Superior temporal gyrus (tissue), 1 donor: ENCODE measurements around the gene TECPR1.
"Not testable (repeated sequence)": the region's sequence is repeated elsewhere in the genome, so short reads cannot be mapped to it uniquely, and the experiment has no call there.

ENCODE experiments used
- DNase-seq: peaks from one replicate; pipeline ENCODE4 v3.0.0-alpha.2; 2016; ENCODE audit errors: extremely low spot score

The TECPR1 gene

DNA sequence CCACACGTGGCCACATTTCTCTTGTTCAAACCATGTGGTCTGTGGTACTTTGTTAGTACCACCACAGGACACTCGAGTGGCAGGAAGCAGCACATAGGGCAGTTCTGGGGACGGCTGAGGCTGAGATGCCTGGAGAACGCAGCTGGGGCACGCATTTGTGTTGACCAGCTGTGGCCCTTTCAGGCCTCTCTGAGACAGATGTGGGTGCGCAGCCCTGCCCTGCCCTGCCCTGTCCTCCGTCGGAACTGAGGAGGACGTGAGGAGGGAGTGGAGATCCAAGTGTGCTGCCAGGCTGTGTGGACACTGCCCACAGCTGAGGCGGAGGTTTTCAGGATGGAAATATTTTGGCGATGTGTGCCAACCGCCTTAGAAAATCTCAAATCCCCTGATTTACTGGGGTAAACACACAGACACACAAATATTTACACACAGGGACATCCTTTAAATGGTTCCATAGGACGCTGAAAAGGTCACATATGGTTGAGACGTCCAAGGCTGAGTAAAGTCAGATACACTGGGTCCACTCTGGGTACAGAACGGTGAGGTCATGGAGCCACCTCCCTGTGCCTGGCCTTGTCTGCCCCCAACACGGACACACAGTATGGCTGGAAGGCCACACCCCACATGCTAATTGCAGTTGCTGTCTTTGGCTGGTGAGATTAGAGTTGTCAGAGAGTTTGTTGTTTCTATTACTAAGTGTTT, 26.0 kb downstream of the TECPR1 start:
- no peak for DNase-seq

DNA sequence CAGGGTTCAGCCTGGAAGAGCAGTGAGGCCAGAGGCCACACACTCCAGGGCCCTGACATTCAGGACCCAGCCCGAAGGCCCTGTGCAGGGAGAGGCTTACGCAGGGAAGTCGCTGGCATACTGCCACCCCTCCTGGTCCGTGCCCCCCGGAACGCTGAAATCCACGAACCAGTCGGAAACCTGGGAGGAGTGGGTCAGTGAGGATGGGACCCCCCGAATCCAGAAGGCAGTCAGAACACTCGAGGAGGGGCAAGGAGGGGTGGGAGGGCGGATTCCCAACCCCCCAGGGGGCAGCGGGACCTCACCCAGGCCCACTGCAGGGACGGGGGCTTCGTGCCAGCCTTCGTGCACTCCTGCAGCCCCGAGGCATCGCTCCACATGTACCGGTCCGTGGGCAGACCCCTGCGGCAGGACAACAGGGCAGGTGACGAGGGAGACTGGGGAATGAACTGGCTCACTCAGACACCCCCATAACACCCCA, 27.3 kb downstream of the TECPR1 start:
- no peak for DNase-seq

- DNase-seq = no peak
These were observed 27.9 kb downstream of the TECPR1 start for GRCh38 chr7:98223898-98224700.

GRCh38 chr7:98223351-98223897, 28.6 kb downstream of the TECPR1 start:
- no peak for DNase-seq

DNA sequence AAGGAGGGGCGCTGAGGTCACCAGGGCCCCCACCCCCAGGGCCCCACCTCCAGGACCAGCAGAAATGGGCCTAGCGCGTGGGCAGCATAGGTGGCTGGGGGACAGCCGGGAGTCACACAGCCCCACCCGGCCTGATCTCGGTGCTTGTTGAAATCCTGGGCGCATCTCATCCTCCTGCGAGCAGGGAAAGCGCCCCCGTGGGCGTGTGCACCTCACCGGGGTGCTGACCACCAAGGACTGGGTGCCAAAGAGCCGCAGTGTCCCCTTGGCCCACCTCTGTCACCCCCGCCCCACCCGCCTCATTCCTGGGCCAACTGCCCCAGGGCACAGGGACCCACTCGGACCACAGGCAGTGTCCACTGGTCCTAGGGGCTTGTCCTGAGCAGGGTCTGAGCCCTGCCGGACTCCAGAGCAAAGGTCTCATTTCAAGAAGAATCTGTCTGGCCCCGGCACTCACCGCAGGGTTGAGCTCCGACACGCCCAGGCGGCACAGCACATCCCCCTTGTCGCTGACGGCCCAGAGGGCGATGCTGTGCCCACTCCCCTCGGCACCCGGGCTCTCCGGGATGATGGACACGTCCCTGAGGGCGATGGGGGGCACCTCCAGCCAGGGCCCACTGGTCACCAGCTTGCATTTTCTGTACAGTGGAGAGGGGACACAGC, 29.4 kb downstream of the TECPR1 start:
- DNase-seq = no peak

GRCh38 chr7:98221611-98222532, 30.2 kb downstream of the TECPR1 start:
- DNase-seq = no peak

GRCh38 chr7:98219382-98219781, 32.6 kb downstream of the TECPR1 start:
- not testable (repeated sequence) for DNase-seq

- DNase-seq = peak; percentile 80
These were observed 34.1 kb downstream of the TECPR1 start for GRCh38 chr7:98217623-98218582.

GRCh38 chr7:98216941-98217622, 35.0 kb downstream of the TECPR1 start:
- DNase-seq = no peak

DNA sequence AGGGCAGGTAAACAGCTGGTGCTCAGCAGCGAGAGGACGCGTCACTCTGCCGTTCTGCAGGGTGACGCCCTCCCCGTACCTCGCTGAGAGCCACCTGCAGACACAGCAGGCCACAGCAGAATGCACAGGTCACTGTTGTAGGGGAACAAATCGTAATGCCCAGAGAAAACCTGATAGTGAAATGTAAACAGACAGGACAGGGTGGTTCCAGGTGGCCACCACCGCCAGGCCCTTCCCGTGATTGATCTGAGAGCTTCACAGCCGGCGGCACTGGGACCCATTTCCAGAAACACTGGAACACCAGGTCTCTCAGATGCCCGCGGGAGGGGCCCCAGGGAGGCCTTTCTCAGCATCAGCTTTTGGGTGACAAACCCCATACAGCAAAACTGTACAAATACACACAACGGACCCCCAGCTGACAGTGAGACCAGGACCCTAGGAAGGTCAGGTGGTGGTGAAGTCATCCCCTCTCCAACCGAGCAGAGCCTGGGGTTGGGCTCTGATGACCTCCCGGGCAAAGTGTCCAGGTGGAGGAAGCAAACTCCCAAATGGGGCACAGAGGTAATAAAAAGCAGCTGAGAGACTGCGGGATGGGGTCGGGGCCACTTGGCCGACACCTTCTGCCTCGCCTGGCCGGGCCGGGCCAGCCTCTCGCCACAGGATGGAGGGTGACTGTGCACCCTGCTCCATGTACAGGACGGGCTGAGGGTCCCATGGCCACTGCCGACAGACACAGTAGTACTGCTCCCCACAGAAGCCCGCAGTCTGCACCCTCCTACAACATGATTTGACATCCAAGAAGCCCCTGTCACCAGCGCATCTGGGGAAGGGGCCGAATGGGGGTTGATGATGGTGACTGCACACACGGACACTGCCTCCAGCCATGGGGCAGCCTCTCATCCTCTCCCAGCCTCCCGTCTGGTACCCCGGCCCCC, 36.2 kb downstream of the TECPR1 start:
- DNase-seq = no peak

DNA sequence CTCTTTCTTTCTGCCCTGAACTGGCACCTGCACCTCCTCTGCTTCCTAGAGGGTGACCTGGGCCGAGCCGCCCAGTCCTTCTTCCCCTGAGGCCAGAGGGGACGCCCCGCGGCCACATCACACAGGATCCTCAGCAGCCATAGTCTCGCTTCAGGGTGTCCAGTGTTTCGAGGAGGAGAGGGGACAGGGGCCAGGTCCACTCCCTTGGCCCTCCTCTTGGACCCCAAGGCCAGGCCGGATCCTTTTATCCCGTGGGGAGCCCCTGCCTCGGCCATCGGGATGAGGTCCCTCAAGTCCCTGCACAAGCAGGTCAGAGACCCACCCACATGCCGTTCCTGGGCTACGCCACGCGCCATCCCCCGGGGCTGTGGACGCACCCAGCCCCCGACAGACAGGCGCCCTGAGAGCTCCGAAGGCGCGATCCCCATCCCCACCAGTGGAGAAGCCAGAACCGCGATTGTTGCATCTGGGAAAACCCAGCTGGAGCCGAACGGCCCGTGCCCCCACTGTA, 37.2 kb downstream of the TECPR1 start:
- DNase-seq = no peak

DNA sequence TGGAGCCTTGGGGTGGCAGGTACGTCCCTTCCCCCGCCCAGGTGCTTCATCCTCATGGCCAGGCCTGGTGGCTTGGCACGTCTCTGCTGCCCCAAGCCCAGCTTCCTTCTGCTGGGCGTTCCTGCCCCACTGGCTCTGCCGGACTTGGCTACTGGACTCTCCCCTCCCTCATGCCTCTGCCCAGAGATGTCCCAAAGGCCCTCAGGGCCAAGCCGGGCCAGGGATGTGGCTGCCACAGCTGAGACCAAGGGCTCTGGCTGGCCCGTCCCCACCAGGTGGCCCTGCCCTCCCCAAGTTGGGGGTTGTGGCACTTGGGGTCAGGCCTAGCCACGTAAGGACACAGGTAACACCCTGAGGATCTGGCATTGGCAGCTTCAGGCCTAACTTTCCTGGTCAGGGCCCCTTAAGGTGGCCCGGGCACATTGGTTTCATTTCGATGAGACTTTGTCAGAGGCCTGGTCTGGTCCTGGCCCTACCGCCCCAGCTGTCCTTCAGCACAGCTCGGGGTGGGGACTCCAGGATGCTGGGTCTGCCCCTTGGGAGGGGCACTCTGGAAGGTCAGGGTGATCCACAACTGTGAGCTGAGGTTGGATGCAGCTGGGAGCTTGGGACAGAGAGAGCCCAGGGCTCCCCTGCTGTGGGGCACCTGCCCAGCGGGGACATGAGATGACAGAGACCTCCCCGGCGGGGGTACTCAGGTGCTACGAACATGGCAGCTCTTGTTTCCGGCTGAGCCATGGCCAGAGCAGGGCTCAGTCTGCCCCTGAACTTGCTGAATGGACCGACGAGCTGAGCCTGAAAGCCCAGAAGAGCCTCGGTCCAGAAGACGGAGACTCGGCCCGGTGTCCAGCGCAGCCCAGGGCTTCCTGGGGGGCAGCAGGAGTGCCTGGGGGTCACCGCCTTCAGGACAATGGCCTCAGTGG, 37.9 kb downstream of the TECPR1 start:
- DNase-seq = no peak

DNA sequence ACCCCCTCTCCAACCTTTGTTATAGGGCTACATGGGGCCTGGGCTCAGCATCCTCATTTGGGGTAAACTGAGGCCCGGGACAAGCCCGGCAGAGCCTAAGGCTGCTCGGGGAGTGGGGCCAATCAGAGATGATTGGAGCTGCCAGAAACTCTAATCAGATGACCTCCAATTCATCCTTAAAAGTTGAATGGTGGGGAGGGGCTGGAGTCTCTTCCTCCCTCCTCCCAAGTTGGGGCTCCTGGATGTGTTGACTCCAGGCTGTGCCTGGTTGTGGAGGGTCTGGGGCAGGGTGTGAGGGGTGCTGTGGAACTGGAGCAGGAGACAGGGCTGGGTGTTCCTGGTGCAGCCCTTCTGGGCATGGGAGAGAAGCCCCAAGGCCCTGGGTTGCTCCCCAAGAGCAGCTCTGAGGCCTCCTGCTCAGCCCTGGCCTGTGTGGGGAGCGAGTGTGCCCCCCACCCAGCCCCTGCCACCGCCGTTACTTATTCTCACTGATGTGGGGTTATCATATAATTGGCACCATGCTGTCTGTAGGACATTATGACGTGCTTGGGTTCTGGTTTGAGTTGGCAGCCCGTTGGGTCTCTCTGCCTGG, 38.6 kb downstream of the TECPR1 start:
- no peak for DNase-seq

GRCh38 chr7:98212532-98213041, 39.4 kb downstream of the TECPR1 start:
- DNase-seq = no peak

DNA sequence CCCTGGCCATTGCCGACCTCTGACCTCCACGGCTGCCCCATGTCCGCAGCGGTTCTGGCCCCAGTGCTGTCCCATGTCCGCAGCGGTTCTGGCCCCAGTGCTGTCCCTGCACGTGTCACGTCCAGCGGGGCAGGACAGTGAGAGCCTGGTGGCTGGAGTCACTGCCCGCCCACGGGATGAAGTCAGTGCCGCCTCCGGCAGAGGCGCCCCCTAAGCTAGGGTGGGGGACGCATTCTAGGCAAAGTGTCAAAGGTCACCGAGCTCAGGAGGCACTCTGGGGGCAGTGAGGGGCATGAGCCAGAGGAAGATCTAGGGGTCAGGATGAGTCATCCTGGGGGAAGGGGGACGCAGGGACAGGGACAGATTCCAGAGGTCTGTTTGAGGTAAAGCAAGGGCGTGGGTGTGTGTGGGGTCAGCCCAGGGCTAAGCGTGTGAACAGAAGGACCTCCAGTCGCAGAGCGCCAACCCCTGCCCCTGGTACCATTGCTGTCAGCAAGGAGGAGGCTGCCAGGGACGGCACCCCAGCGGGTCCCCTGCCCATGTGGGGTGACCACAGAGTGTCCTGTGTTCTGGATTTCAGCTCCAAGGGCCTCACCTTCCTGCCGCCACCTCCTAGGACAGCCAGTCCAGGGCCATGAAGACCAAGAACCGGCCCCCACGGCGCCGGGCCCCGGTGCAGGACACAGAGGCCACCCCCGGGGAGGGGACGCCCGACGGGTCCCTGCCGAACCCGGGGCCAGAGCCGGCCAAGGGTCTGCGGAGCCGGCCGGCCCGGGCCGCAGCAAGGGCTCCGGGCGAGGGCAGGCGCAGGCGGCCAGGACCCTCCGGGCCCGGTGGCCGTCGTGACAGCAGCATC, 40.1 kb downstream of the TECPR1 start:
- no peak for DNase-seq
